AG04450 (cell line): ENCODE results near the gene KIAA1549. TPM values are rescaled to one million over a fixed set of nuclear protein-coding genes. Genes with fewer than 3 reads are reported as not detected.
A peak's percentile ranks its signal among the peaks of the same experiment; 100 is the strongest.

Experiments
- CTCF ChIA-PET: fragments of 300-600, 350-600 bp; formaldehyde crosslinking; extraction: SDS; loops from one replicate; lab custom pipeline; 2022; ENCODE audit warnings: antibody characterized with exemption, inconsistent platforms; lab: Charles Lee
- POLR2A ChIA-PET: fragments of 350-600 bp; formaldehyde crosslinking; extraction: SDS; loops from one replicate; lab custom pipeline; 2021; ENCODE audit warnings: antibody characterized with exemption, inconsistent platforms; lab: Yijun Ruan, JAX
- DNase-seq: peaks from one replicate; pipeline ENCODE4 v3.0.0-alpha.2; 2011; ENCODE audit warnings: low read depth, low spot score
- H3K27ac ChIP-seq: one replicate; pipeline ENCODE4 v1.5.1; 2012; ENCODE audit warnings: low read depth, low read length, control low read depth
- H3K27me3 ChIP-seq: one replicate; pipeline ENCODE4 v1.6.0; 2012; ENCODE audit warnings: low read length; ENCODE audit not compliant: control insufficient read depth, insufficient read depth
- H3K4me3 ChIP-seq: 2 replicates; pipeline ENCODE4 v1.5.1; 2011; ENCODE audit warnings: mild to moderate bottlenecking, low read depth, low read length, control low read depth
- H3K9me3 ChIP-seq: 2 replicates; pipeline ENCODE4 v1.5.1; 2012; ENCODE audit warnings: low read length; ENCODE audit not compliant: control insufficient read depth, insufficient read depth
- CTCF ChIP-seq: IDR thresholded peaks from 2 replicates; pipeline ENCODE4 v1.5.1; 2011; ENCODE audit warnings: low read depth, low read length, control low read depth, inconsistent platforms
- polyA plus RNA-seq: library from polyadenylated mRNA; depleted of rRNA; stranded (reverse); fragments of >200 nt; gene quantifications from 2 replicates; pipeline ENCODE4 v1.2.3, GENCODE V29; 2011

KIAA1549 gene
- polyA plus RNA-seq, 1 experiment = 2.9 TPM

GRCh38 chr7:138892812-138893211, 88.4 kb downstream of the KIAA1549 start:
- ChIA-PET POLR2A (no interaction called here), CTCF (interaction anchor here (0.6 to 2.4 kb wide), 3 partner anchors 7 to 182 kb away, joined by 3 to 13 read pairs (median 5); no protein-coding TSS in a partner anchor)
- no peak for DNase-seq
- Histone ChIP-seq H3K4me3 (no peak overlapping the region), H3K27me3 (no peaks in the 10 kb centered on the region), H3K27ac (no peak overlapping the region), H3K9me3 (no peaks in the 10 kb centered on the region)
- TF ChIP-seq CTCF = no peak

GRCh38 chr7:138892006-138892630, 89.1 kb downstream of the KIAA1549 start:
- CTCF ChIA-PET = interaction anchor here (0.6 to 2.4 kb wide), 3 partner anchors 8 to 183 kb away, joined by 3 to 13 read pairs (median 5); no protein-coding TSS in a partner anchor
- DNase-seq = no peak
- Histone ChIP-seq H3K9me3 (no peaks in the 10 kb centered on the region), H3K4me3 (no peak overlapping the region), H3K27me3 (no peaks in the 10 kb centered on the region), H3K27ac (no peak overlapping the region)
- POLR2A ChIA-PET = interaction anchor here (0.9 kb wide), 1 partner anchor 43 kb away, joined by 3 read pairs; no protein-coding TSS in a partner anchor
- TF ChIP-seq CTCF = no peak

- no peaks in the 10 kb centered on the region for H3K9me3 ChIP-seq
- no peak for TF ChIP-seq CTCF
- no peak overlapping the region for H3K27ac ChIP-seq
- ChIA-PET CTCF (interaction anchor here (1.3 to 2.4 kb wide), 2 partner anchors 9 to 184 kb away, joined by 3 to 13 read pairs; no protein-coding TSS in a partner anchor), POLR2A (interaction anchor here (0.9 to 1.3 kb wide), 2 partner anchors 44 to 89 kb away, joined by 3 to 4 read pairs; no protein-coding TSS in a partner anchor)
- H3K27me3 ChIP-seq = no peaks in the 10 kb centered on the region
- no peak for DNase-seq
- H3K4me3 ChIP-seq = no peak overlapping the region
Observed at GRCh38 chr7:138891446-138891810, 89.8 kb downstream of the KIAA1549 start.

GRCh38 chr7:138890499-138891445, 90.4 kb downstream of the KIAA1549 start:
- ChIA-PET POLR2A (interaction anchor here (0.9 to 1.3 kb wide), 2 partner anchors 45 to 89 kb away, joined by 3 to 4 read pairs; no protein-coding TSS in a partner anchor), CTCF (interaction anchor here (2.4 kb wide), 1 partner anchor 184 kb away, joined by 13 read pairs; no protein-coding TSS in a partner anchor)
- no peak for DNase-seq
- Histone ChIP-seq H3K9me3 (no peaks in the 10 kb centered on the region), H3K27me3 (no peaks in the 10 kb centered on the region), H3K27ac (peak overlapping the region; percentile 48), H3K4me3 (no peak overlapping the region)
- TF ChIP-seq CTCF = no peak
